GM21390 (cell line): ENCODE measurements around the gene ZNF19.

Experiments used
- ATAC-seq: cut with Tn5 transposase; IDR thresholded peaks from one replicate; pipeline ENCODE4 v1.9.1; 2021; ENCODE audit not compliant: unreplicated experiment

The ZNF19 gene

GRCh38 chr16:71443714-71444113 lies 45.4 kb downstream of the ZNF19 start:
- ATAC-seq = no peak

GRCh38 chr16:71442051-71442440 lies 47.1 kb downstream of the ZNF19 start, which contains the start of gene TLE7:
TLE7 (minus strand) TSS chr16:71442054; CDS start chr16:71433324, 8,730 bp downstream.
- ATAC-seq = no peak

- no peak for ATAC-seq
Measured at GRCh38 chr16:71441348-71442050, 47.6 kb downstream of the ZNF19 start.

- ATAC-seq = no peak
Measured at GRCh38 chr16:71440669-71441347, 48.3 kb downstream of the ZNF19 start.

- no peak for ATAC-seq
Measured at GRCh38 chr16:71439523-71439922, 49.6 kb downstream of the ZNF19 start.

- no peak for ATAC-seq
Measured at GRCh38 chr16:71436473-71436872, 52.7 kb downstream of the ZNF19 start.

GRCh38 chr16:71432906-71433305 lies 56.2 kb downstream of the ZNF19 start:
- ATAC-seq = no peak

- no peak for ATAC-seq
Measured at GRCh38 chr16:71431991-71432390, 57.1 kb downstream of the ZNF19 start.

GRCh38 chr16:71431176-71431575 lies 57.9 kb downstream of the ZNF19 start:
- no peak for ATAC-seq

GRCh38 chr16:71430744-71431143 lies 58.4 kb downstream of the ZNF19 start:
- no peak for ATAC-seq

GRCh38 chr16:71429581-71429980 lies 59.5 kb downstream of the ZNF19 start:
- ATAC-seq = no peak

GRCh38 chr16:71428883-71429282 lies 60.2 kb downstream of the ZNF19 start:
- ATAC-seq = no peak

- ATAC-seq = no peak
Measured at GRCh38 chr16:71428385-71428784, 60.7 kb downstream of the ZNF19 start.

- no peak for ATAC-seq
Measured at GRCh38 chr16:71426880-71427615, 62.1 kb downstream of the ZNF19 start.

- peak; percentile 70 for ATAC-seq
Measured at GRCh38 chr16:71426069-71426879, 62.9 kb downstream of the ZNF19 start.

GRCh38 chr16:71425746-71426068 lies 63.4 kb downstream of the ZNF19 start:
- no peak for ATAC-seq

- ATAC-seq = no peak
Measured at GRCh38 chr16:71424626-71425025, 64.5 kb downstream of the ZNF19 start.

- no peak for ATAC-seq
Measured at GRCh38 chr16:71423865-71424264, 65.3 kb downstream of the ZNF19 start.
